NOMO-1 treated with dmso at 0.1 percent for 144 hours (cell line): ENCODE results near the gene FGGY.

Experiments used
- DNase-seq: peaks from one replicate; lab custom pipeline; 2025; ENCODE audit not compliant: unreplicated experiment; lab: John Stamatoyannopoulos, UW

Gene FGGY

GRCh38 chr1:59788825-59789224, 491.9 kb downstream of the FGGY start:
- DNase-seq = no peak

GRCh38 chr1:59798600-59798999, 501.7 kb downstream of the FGGY start:
- DNase-seq = no peak

- no peak for DNase-seq
Observed at GRCh38 chr1:59803458-59804038, 506.7 kb downstream of the FGGY start.

GRCh38 chr1:59804301-59804700, 507.4 kb downstream of the FGGY start:
- DNase-seq = no peak

- no peak for DNase-seq
Observed at GRCh38 chr1:59805554-59805953, 508.7 kb downstream of the FGGY start.
